WERI-Rb-1 (cell line): Measurements from ENCODE around the gene BNIPL.

ENCODE experiments used
- DNase-seq: peaks from one replicate; pipeline ENCODE4 v3.0.0-alpha.2; 2020
- H3K27ac ChIP-seq: fragments of 250-450 bp; sonication (Bioruptor Pico); 2 replicates; pipeline ENCODE4 v1.5.1; 2020; ENCODE audit warnings: mild to moderate bottlenecking, moderate library complexity
- H3K27me3 ChIP-seq: fragments of 250-450 bp; sonication (Bioruptor Pico); 2 replicates; pipeline ENCODE4 v1.5.1; 2021; ENCODE audit warnings: mild to moderate bottlenecking, low read depth, moderate library complexity; ENCODE audit not compliant: insufficient read depth, severe bottlenecking
- H3K36me3 ChIP-seq: fragments of 250-450 bp; sonication (Bioruptor Pico); 2 replicates; pipeline ENCODE4 v1.5.1; 2020; ENCODE audit warnings: mild to moderate bottlenecking, moderate library complexity
- H3K4me3 ChIP-seq: 2 replicates; pipeline ENCODE4 v1.5.1; 2011; ENCODE audit warnings: low read depth, mild to moderate bottlenecking, control low read depth, low read length
- H3K9me3 ChIP-seq: fragments of 250-450 bp; sonication (Bioruptor Pico); 2 replicates; pipeline ENCODE4 v1.5.1; 2021; ENCODE audit warnings: mild to moderate bottlenecking, moderate library complexity; ENCODE audit not compliant: severe bottlenecking
- TF ChIP-seq, protein P1 (sequence below): IDR thresholded peaks from 2 replicates; pipeline ENCODE4 v1.5.1; 2011; ENCODE audit warnings: low read depth, mild to moderate bottlenecking, control low read depth, inconsistent platforms, low read length

BNIPL gene

DNA sequence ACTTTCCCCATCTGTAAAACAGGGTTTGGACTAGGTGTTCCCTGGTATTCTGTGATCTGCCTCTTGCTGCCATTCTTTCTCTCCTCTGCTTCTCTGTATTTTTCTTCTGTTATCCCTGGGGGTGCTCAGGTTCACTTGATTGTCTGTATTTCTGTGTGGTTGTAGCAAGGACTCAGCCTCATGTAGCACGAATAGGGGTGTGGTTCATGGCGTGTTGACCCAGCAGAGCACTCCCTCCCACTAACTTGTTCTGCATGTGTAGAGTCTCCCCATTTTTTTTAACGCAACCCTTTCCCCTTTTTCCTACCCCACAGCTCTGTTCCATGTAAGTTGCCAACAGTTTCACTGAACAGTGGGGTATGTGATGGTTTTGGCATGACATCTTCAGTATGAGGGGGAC is 1.2 kb upstream of the BNIPL start:
- Histone ChIP-seq H3K9me3 (no peaks in the 10 kb centered on the region), H3K36me3 (peaks cover 53% of the 10 kb centered on the region), H3K27ac (no peak overlapping the region), H3K27me3 (no peaks in the 10 kb centered on the region), H3K4me3 (no peak overlapping the region)
- DNase-seq, result no peak
- TF ChIP-seq, protein P1, sequence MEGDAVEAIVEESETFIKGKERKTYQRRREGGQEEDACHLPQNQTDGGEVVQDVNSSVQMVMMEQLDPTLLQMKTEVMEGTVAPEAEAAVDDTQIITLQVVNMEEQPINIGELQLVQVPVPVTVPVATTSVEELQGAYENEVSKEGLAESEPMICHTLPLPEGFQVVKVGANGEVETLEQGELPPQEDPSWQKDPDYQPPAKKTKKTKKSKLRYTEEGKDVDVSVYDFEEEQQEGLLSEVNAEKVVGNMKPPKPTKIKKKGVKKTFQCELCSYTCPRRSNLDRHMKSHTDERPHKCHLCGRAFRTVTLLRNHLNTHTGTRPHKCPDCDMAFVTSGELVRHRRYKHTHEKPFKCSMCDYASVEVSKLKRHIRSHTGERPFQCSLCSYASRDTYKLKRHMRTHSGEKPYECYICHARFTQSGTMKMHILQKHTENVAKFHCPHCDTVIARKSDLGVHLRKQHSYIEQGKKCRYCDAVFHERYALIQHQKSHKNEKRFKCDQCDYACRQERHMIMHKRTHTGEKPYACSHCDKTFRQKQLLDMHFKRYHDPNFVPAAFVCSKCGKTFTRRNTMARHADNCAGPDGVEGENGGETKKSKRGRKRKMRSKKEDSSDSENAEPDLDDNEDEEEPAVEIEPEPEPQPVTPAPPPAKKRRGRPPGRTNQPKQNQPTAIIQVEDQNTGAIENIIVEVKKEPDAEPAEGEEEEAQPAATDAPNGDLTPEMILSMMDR, result no peak

GRCh38 chr1:151037032-151037431 is 646 bp downstream of the BNIPL start:
- TF ChIP-seq, protein P1, result no peak
- no peak for DNase-seq
- no peaks in the 10 kb centered on the region for H3K27me3 ChIP-seq
- H3K36me3 ChIP-seq, result peaks cover 35% of the 10 kb centered on the region
- H3K4me3 ChIP-seq, result no peak overlapping the region
- H3K27ac ChIP-seq, result no peak overlapping the region
- H3K9me3 ChIP-seq, result no peaks in the 10 kb centered on the region

GRCh38 chr1:151039521-151039920 is 3.1 kb downstream of the BNIPL start:
- no peaks in the 10 kb centered on the region for H3K27me3 ChIP-seq
- peaks cover 12% of the 10 kb centered on the region for H3K36me3 ChIP-seq
- no peaks in the 10 kb centered on the region for H3K9me3 ChIP-seq
- no peak overlapping the region for H3K27ac ChIP-seq
- DNase-seq, result no peak
- H3K4me3 ChIP-seq, result no peak overlapping the region
- TF ChIP-seq, protein P1, result no peak

DNA sequence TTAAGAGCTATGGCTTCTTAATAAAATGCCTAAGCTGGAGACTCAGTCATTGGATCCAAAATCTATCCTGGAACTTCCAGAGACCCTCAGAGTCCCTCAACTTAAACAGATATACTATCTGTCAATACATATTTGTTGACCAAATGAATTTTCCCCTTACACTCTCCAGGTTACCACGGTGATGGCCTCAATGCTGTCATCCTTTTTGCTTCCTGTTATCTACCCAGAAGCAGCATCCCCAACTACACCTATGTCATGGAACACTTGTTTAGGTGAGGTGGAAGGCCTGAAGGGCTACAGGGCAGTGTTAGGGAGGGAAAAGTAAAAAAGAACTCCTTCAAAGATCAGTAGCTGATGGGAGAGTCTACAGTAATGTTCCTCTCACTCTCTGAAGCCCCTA is 6.8 kb downstream of the BNIPL start:
- Histone ChIP-seq H3K36me3 (no peaks in the 10 kb centered on the region; the same call in 1 of the 2 replicates), H3K4me3 (no peak overlapping the region), H3K27ac (no peak overlapping the region), H3K27me3 (no peaks in the 10 kb centered on the region), H3K9me3 (no peaks in the 10 kb centered on the region)
- DNase-seq, result no peak
- TF ChIP-seq, protein P1, result no peak

DNA sequence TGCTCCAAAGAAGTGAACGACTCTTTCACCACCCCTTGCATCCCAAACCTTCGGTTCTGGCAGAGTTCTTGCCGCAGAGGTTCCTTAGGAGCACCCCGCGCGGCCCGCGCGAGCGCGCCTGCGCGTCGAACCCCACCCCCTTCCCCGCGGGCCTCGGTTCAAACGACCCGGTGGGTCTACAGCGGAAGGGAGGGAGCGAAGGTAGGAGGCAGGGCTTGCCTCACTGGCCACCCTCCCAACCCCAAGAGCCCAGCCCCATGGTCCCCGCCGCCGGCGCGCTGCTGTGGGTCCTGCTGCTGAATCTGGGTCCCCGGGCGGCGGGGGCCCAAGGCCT is 11.2 kb downstream of the BNIPL start, which contains the start of gene C1orf56:
Gene C1orf56, plus strand, starts transcription at position 161 of the 334 bp plus-strand sequence. Its CDS starts 97 bp downstream, at position 258.
- DNase-seq, result peak; percentile 97
- Histone ChIP-seq H3K27ac (peak within 1 kb of the TSS; percentile 87), H3K36me3 (peaks cover 25% of the 10 kb centered on the region), H3K27me3 (no peaks in the 10 kb centered on the region), H3K4me3 (peak within 1 kb of the TSS; percentile 52), H3K9me3 (no peaks in the 10 kb centered on the region)
- TF ChIP-seq, protein P1, result no peak

GRCh38 chr1:151047925-151048644 is 11.7 kb downstream of the BNIPL start:
- H3K9me3 ChIP-seq, result no peaks in the 10 kb centered on the region
- H3K36me3 ChIP-seq, result peaks cover 30% of the 10 kb centered on the region
- no peaks in the 10 kb centered on the region for H3K27me3 ChIP-seq
- TF ChIP-seq, protein P1, result peak; percentile 98
- DNase-seq, result peak; percentile 95
- peak overlapping the region; percentile 52 for H3K4me3 ChIP-seq
- peak overlapping the region; percentile 87 for H3K27ac ChIP-seq
